NT2/D1 (cell line): ENCODE data around the gene MYO5C.
"Not testable (repeated sequence)": the region's sequence is repeated elsewhere in the genome, so short reads cannot be mapped to it uniquely, and the experiment has no call there.

Experiments
- DNase-seq: peaks from one replicate; pipeline ENCODE4 v3.0.0-alpha.2; 2011; ENCODE audit warnings: low read depth, low spot score
- H3K27me3 ChIP-seq: 2 replicates; pipeline ENCODE4 v1.6.0; 2011; ENCODE audit warnings: mild to moderate bottlenecking; ENCODE audit not compliant: insufficient read length, insufficient read depth
- H3K36me3 ChIP-seq: 2 replicates; pipeline ENCODE4 v1.6.1; 2011; ENCODE audit warnings: mild to moderate bottlenecking, low read length, mixed read lengths; ENCODE audit not compliant: insufficient read depth, insufficient read length
- H3K4me1 ChIP-seq: 2 replicates; pipeline ENCODE4 v1.5.1; 2011; ENCODE audit not compliant: insufficient read depth, insufficient read length
- H3K4me3 ChIP-seq: 2 replicates; pipeline ENCODE4 v1.5.1; 2011; ENCODE audit warnings: low read depth; ENCODE audit not compliant: insufficient read length
- H3K9ac ChIP-seq: 2 replicates; pipeline ENCODE4 v1.6.0; 2011; ENCODE audit warnings: low read depth; ENCODE audit not compliant: insufficient read length
- H3K9me3 ChIP-seq: 2 replicates; pipeline ENCODE4 v1.5.1; 2011; ENCODE audit warnings: mild to moderate bottlenecking, low read length; ENCODE audit not compliant: insufficient read depth
- SUZ12 ChIP-seq: IDR thresholded peaks from 2 replicates; pipeline ENCODE4 v1.6.1; 2011; ENCODE audit not compliant: insufficient read length, insufficient read depth; ENCODE audit errors: extremely low read depth
- YY1 ChIP-seq: IDR thresholded peaks from 2 replicates; pipeline ENCODE4 v1.6.1; 2011; ENCODE audit not compliant: insufficient read length, insufficient read depth
- ZNF274 ChIP-seq: IDR thresholded peaks from 2 replicates; pipeline ENCODE4 v1.6.1; 2011; ENCODE audit warnings: mild to moderate bottlenecking, low read depth, low read length

Gene MYO5C

GRCh38 chr15:52251144-52251860 lies 44.3 kb downstream of the MYO5C start:
- Histone ChIP-seq H3K4me1 (no peaks in the 10 kb centered on the region), H3K27me3 (no peaks in the 10 kb centered on the region), H3K9ac (no peak overlapping the region), H3K36me3 (peaks cover 2% of the 10 kb centered on the region), H3K9me3 (no peaks in the 10 kb centered on the region), H3K4me3 (no peak overlapping the region)
- DNase-seq, result no peak
- no peak for TF ChIP-seq YY1
- no peak for TF ChIP-seq ZNF274
- no peak for TF ChIP-seq SUZ12

GRCh38 chr15:52247461-52247860 lies 48.1 kb downstream of the MYO5C start:
- Histone ChIP-seq H3K9me3 (no peaks in the 10 kb centered on the region), H3K36me3 (peaks cover 8% of the 10 kb centered on the region), H3K9ac (no peak overlapping the region), H3K4me1 (no peaks in the 10 kb centered on the region), H3K27me3 (no peaks in the 10 kb centered on the region), H3K4me3 (no peak overlapping the region)
- no peak for DNase-seq
- TF ChIP-seq YY1 (no peak), ZNF274 (no peak), SUZ12 (no peak)

- TF ChIP-seq SUZ12 (no peak), YY1 (no peak), ZNF274 (no peak)
- no peak for DNase-seq
- Histone ChIP-seq H3K36me3 (peaks cover 8% of the 10 kb centered on the region), H3K9ac (no peak overlapping the region), H3K4me3 (no peak overlapping the region), H3K4me1 (no peaks in the 10 kb centered on the region), H3K9me3 (no peaks in the 10 kb centered on the region), H3K27me3 (no peaks in the 10 kb centered on the region)
These were observed 48.7 kb downstream of the MYO5C start for GRCh38 chr15:52246686-52247431.

GRCh38 chr15:52243697-52244555 lies 51.7 kb downstream of the MYO5C start:
- Histone ChIP-seq H3K27me3 (no peaks in the 10 kb centered on the region), H3K36me3 (peaks cover 8% of the 10 kb centered on the region), H3K9me3 (no peaks in the 10 kb centered on the region), H3K9ac (no peak overlapping the region), H3K4me1 (no peaks in the 10 kb centered on the region), H3K4me3 (no peak overlapping the region)
- TF ChIP-seq ZNF274, result no peak
- no peak for TF ChIP-seq YY1
- no peak for TF ChIP-seq SUZ12
- DNase-seq, result no peak

GRCh38 chr15:52243286-52243685 lies 52.3 kb downstream of the MYO5C start:
- TF ChIP-seq YY1, result no peak
- no peak overlapping the region for H3K4me3 ChIP-seq
- H3K9me3 ChIP-seq, result no peaks in the 10 kb centered on the region
- H3K27me3 ChIP-seq, result no peaks in the 10 kb centered on the region
- H3K4me1 ChIP-seq, result no peaks in the 10 kb centered on the region
- H3K9ac ChIP-seq, result no peak overlapping the region
- H3K36me3 ChIP-seq, result peaks cover 8% of the 10 kb centered on the region
- DNase-seq, result no peak

- H3K36me3 ChIP-seq, result peaks cover 8% of the 10 kb centered on the region
- DNase-seq, result no peak
- TF ChIP-seq SUZ12, result no peak
- no peak for TF ChIP-seq ZNF274
- no peak for TF ChIP-seq YY1
- H3K4me3 ChIP-seq, result no peak overlapping the region
- no peaks in the 10 kb centered on the region for H3K9me3 ChIP-seq
- H3K9ac ChIP-seq, result no peak overlapping the region
- H3K27me3 ChIP-seq, result no peaks in the 10 kb centered on the region
- H3K4me1 ChIP-seq, result no peaks in the 10 kb centered on the region
These were observed 54.1 kb downstream of the MYO5C start for GRCh38 chr15:52241489-52241888.

- H3K4me3 ChIP-seq, result no peak overlapping the region
- no peak overlapping the region for H3K9ac ChIP-seq
- no peaks in the 10 kb centered on the region for H3K4me1 ChIP-seq
- TF ChIP-seq SUZ12, result no peak
- no peaks in the 10 kb centered on the region for H3K27me3 ChIP-seq
- H3K36me3 ChIP-seq, result peaks cover 8% of the 10 kb centered on the region
- no peaks in the 10 kb centered on the region for H3K9me3 ChIP-seq
- no peak for DNase-seq
These were observed 55.4 kb downstream of the MYO5C start for GRCh38 chr15:52240166-52240565.

GRCh38 chr15:52238989-52239525 lies 56.5 kb downstream of the MYO5C start:
- H3K36me3 ChIP-seq, H3K4me1 ChIP-seq, H3K9ac ChIP-seq, H3K27me3 ChIP-seq, H3K4me3 ChIP-seq, H3K9me3 ChIP-seq, DNase-seq: not testable (repeated sequence)
